SIG-M5 (cell line): ENCODE measurements around the gene MED23.
"Not testable (repeated sequence)": the region's sequence is repeated elsewhere in the genome, so short reads cannot be mapped to it uniquely, and the experiment has no call there.

ENCODE experiments used
- DNase-seq: peaks from one replicate; lab custom pipeline; 2025; lab: John Stamatoyannopoulos, UW

The MED23 gene

GRCh38 chr6:131574686-131575085 is 53.4 kb downstream of the MED23 start:
- DNase-seq = no peak

DNA sequence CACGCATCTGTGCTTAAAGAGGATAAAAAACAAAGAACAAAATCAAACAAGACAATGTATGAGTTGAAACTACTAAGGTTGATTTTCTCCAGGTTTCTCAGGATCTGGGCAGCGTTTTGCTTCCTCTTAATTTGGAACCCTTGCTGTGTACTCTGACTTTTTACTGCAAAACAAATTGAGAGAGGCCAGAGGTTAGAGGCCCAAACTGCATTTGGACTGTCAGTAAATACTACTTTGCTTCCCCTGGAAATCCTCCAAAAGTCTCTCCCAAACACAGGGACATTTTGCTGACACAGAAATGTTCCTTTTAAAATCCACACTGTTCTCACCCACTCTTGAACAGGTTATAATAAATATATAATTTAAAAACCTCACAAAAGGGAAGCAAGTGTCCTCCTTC is 53.9 kb downstream of the MED23 start:
- DNase-seq = no peak

DNA sequence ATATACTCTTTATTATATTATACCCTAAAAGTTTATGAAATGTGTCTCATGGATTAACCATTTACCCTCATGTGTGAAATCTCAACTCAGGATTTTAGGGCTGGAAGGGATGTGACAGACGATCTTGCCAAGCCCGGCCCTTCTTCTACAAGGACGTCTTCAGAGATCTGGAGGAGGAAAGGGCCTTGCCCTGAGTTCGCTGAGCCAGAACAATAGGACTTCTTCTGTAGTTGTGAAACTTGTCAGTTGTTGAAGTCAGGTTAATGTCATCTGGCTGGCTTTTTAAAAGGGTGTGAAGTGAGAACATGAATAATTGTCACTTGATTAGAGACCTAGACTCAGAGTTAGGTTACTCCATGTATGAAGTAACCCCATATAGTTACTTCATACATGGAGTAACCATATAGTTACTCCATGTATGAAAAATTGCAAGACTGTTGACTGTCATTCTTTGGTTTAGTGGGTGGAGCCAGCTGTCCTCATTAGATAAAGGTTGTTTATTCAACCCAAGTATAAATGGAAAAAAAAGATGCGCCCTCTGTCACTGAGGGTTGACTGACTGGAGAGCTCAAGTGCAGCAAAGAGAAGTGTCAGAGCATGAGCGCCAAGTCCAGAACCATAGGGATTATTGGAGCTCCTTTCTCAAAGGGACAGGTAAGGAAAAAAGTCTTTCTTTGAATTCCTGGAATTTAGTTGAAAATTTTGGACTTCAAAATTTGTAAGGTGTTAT is 55.2 kb downstream of the MED23 start, which contains the start of gene ARG1:
ARG1 (plus strand) TSS at position 541 of the 730 bp plus-strand sequence; CDS start at position 598, 57 bp downstream.
- DNase-seq = no peak

DNA sequence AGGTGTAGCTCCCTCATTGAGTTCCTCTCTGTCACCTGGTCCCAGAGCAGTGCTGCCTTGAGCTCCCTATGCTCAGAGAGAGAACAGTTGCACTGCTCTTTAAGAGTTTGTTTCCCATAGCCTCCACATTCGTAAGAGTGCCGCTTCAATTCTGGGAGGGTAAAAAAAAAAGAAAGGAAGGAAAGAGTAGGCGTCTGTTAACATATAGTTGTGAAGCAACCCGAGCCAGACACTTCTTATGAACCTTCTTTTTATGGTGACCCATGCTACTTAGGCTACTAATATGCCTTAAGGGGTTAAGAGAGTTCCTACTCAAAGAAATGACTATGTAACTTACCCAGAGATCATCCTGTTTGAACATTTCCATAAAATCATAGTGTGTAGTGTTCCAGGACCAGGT is 59.3 kb downstream of the MED23 start:
- DNase-seq = no peak

DNA sequence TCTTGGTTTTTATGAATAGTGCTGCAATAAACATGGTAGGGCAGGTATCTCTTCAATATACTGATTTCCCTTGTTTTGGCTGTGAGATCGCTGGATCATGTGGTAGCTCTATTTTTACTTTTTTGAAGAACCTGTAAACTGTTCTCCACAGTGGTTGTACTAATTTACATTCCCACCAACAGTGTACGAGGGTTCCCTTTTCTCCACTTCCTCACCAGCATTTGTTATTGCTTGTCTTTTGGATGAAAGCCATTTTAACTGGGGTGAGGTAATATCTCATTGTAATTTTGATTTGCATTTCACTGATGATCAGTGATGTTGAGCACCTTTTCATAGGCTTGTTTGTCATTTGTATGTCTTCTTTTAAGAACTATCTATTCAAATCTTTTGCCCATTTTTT is 63.0 kb downstream of the MED23 start:
- no peak for DNase-seq

DNA sequence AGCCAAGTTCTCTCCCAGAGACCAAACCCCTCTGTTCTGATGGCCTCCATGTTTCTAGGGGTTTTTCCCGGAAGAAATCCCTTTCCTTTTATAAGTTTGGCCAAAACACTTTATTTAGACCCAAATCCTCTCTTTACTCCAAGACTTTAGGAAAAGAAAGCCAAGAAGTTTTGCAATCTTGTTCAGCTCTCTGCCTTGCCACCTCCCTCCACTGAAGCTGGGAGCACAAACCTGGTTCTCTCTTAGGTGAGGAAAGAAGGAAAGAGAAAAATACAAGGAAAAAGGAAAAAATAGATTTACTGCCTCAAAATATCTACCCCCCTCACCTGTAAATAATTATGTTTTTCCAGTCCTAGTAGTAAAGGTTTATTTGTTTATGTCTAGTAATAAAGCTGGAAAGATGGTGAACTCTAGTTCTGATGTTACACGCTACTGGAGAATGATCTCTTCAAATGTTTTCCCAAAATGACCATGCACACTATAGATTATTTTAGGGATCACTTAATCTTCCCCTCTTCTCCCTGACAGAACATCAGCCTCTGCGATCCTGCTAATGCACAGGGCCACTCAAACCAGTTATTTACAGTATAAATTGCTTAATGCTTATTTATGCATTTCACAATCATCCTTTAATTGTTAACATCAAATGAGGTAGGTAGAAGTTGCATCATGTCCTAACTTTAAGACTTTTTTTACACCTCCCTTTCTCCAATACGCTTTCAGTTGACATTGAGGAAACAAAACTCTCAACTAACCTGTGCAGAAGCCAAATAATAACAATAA is 65.9 kb downstream of the MED23 start:
- no peak for DNase-seq

- DNase-seq = no peak
Observed at GRCh38 chr6:131558922-131559321, 69.1 kb downstream of the MED23 start.

DNA sequence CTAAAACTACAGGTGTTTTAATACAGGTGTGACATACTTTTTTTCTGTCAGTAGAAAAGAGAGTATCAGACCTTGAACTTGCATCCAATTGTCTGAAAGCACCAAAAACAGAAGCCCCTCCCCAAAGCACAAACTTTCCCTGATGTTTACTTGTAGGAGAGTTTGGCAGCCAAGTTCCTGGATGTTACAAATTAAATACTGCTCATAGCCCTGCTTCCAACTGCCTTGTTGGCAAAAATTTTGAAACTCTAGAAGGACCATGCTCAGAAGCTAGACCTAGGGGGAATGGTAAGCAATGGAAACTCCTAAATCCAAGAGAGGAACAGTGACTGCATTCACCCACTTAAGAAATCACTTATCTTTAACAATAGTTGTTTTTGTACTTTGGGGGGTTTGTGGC is 72.0 kb downstream of the MED23 start:
- DNase-seq = no peak

DNA sequence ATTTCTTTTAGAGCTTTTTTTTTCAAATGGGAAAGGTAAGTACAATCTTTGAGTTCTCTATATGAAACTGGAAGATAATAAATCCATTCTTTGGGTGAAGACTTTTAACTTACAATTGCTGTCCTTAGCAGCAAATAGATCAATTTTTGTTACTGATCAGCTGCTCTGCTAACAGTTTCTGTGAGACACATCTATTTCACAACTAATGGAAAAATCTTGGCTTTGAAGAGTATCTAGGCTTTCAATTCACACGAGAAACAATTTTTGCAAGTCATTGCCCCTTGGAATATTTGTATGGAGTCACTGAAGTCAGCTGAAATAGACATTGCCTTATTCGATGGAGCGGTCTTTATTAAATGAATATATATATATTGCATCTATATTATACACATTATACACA is 75.5 kb downstream of the MED23 start:
- DNase-seq = no peak

DNA sequence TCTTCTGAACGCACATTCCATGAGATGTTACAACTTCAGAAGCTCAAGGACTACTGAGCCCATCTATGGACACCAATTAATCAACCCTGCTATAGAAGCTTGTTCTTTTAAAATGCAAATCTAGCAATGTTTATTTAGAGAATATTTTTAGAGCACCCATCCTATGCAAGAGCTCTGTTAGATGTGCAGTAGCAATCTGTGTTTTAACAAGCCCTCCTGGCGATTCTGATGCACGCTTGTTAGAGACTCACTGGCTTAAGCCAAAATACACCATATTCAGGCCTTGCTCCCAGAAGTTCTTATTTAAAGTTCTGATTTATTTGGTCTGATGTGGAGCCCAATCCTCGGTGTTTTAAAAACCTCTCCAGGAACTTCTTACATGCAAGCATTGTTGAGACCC is 76.1 kb downstream of the MED23 start:
- no peak for DNase-seq

DNA sequence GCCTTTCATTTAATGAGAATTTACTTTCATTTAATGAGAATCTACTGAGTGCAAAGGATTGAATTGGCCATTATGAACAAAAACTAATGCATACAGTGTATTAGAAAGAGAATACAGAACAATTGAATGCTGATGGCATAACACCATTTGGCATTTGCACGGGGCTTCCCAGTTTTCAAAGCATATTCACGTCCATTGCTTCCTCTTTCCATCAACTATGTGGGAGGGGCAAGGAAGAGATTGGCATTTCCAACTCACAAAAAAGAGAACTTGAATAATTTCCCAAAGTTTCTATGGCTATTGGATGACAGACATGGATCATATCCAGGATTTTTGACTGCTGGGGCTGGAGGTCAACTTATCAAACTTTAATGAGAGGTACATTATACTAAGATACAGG is 78.2 kb downstream of the MED23 start:
- DNase-seq = no peak

GRCh38 chr6:131548441-131548840 is 79.6 kb downstream of the MED23 start:
- DNase-seq = no peak

DNA sequence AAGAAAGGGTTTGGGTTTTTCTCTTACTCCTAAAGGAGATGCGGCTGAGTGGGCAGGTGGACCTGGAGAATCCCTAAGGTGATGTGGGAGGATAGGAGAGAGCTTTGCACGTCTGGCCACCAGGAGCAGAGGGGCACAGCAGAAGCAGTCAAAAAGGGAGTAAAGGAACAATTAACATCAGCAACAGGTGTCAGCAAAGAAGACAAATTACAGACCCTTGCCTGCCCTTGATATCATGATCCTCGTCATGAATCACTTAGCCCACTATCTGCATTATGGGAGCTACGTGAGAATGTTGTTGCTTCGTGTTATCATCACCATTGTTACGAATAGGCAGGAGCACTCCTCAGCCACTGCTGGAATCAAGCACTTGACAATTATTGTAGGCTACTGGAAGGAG is 80.6 kb downstream of the MED23 start:
- no peak for DNase-seq

DNA sequence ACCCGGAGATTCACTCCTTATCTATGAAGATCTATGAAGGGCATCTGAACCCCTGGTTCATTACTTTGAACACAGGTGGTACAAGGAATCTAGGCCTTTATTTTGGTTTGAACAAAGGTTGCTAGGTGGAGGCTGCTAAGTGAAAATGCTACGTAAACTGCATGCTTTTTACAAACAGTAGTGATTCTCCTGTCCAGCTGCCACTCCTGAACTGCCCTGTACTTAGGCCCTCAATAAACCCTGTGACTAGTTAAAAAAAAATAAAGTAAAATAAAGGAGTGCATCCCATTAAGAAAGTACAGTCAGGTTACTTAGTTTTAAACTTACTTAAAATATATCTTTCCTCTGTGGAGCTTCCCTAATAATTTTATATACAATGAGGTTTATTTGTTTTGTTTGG is 82.7 kb downstream of the MED23 start:
- DNase-seq = no peak

DNA sequence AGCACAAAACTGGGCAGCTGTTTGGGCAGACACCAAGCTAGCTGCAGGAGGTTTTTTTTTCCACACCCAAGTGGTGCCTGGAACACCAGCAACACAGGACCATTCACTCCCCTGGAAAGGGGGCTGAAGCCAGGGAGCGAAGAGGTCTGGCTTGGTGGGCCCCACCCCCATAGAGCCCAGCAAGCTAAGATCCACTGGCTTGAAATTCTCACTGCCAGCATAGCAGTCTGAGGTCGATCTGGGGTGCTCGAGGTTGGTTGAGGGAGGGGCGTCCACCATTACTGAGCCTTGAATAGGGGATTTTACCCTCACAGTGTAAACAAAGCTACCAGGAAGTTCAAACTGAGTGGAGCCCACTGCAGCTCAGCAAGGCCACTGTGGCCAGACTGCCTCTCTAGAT is 89.4 kb downstream of the MED23 start:
- not testable (repeated sequence) for DNase-seq

GRCh38 chr6:131532580-131533039 is 95.4 kb downstream of the MED23 start:
- no peak for DNase-seq

GRCh38 chr6:131531681-131532080 is 96.4 kb downstream of the MED23 start:
- DNase-seq = not testable (repeated sequence)

DNA sequence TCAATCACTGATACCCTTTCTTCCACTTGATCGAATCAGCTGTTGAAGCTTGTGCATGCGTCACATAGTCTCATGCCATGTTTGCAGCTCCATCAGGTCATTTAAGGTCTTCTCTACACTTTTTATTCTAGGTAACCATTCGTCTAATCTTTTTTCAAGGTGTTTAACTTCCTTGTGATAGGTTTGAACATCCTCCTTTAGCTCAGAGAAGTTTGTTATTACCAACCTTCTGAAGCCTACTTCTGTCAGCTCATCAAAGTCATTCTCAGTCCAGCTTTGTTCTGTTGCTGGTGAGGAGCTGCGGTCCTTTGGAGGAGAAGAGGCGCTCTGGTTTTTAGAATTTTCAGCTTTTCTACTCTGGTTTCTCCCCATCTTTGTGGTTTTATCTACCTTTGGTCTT is 97.1 kb downstream of the MED23 start:
- DNase-seq = not testable (repeated sequence)

GRCh38 chr6:131524695-131525336 is 103.2 kb downstream of the MED23 start:
- DNase-seq = no peak

DNA sequence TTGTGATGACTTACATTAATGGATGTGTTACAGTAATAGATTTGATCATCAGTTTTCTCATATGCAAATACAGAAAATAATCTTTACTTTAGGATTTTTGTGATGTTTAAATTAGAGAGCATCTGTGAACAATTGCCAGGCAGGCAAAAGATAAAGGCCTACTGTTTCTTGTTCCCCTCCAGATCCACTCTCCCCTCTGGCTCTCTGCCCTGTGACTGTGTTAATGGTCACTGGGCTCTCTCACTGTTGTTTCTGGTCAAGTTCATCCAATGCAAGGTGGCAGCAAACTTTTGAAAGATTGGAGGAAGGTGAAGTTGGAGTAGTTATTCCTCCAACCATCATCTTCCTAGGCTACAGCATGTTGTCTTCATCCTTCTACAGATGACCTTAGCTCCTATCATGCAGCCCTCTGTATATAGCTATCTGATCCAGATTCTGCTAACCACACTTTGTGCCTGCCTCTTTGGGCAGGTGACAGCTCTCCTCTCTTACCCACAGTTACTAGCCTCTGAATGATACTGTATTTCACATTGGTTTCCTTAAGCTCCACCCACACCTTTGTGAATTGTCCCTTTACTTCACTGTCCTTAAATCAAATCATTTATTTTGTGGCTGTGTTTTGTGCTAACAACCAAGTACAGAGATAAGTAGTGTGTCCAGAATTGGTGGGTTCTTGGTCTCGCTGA is 103.9 kb downstream of the MED23 start:
- no peak for DNase-seq
